Esophagus muscularis mucosa (tissue), 4 donors: ENCODE data around the gene TBX15. TPM values are rescaled to one million over a fixed set of nuclear protein-coding genes. Genes with fewer than 3 reads are reported as not detected.
A peak's percentile ranks its signal among the peaks of the same experiment; 100 is the strongest.

Source experiments
- DNase-seq: peaks from one replicate; pipeline ENCODE4 v3.0.0-alpha.2; 2017; ENCODE audit errors: extremely low spot score
- H3K27ac ChIP-seq, 4 donors: fragments of 200-600 bp; sonication (generic); replicated peaks in 1 of 4; 1 replicate in 3 of 4; 2 replicates in 1 of 4; pipeline ENCODE4 v1.5.1; 2016 to 2019; ENCODE audit warnings: mild to moderate bottlenecking in 1 of 4
- H3K27me3 ChIP-seq, 4 donors: fragments of 200-600 bp; sonication (generic); one replicate each; pipeline versions ENCODE4 v1.5.1 to v1.6.0; 2016 to 2019
- H3K36me3 ChIP-seq, 4 donors: fragments of 200-600 bp; sonication (generic); one replicate each; pipeline ENCODE4 v1.5.1; 2016 to 2019
- H3K4me1 ChIP-seq, 4 donors: fragments of 200-600 bp; sonication (generic); one replicate each; pipeline ENCODE4 v1.5.1; 2016 to 2019
- H3K4me3 ChIP-seq, 4 donors: fragments of 200-600 bp; sonication (generic); 1 replicate in 2 of 4; 2 replicates in 2 of 4; pipeline ENCODE4 v1.5.1; 2016 to 2019; ENCODE audit warnings: mild to moderate bottlenecking in 4 of 4, moderate library complexity in 1 of 4
- H3K9me3 ChIP-seq, 4 donors: fragments of 200-600 bp; sonication (generic); 1 replicate in 3 of 4; 2 replicates in 1 of 4; pipeline ENCODE4 v1.5.1; 2016 to 2019
- EP300 ChIP-seq: sonication (generic); formaldehyde crosslinking; IDR thresholded peaks from one replicate; pipeline ENCODE4 v1.6.1; 2017; ENCODE audit warnings: antibody characterized with exemption
- POLR2A ChIP-seq: fragments of 450-650 bp; IDR thresholded peaks from one replicate; pipeline ENCODE4 v1.6.1; 2017; ENCODE audit warnings: antibody characterized with exemption, moderate library complexity, mild to moderate bottlenecking, low read depth
- POLR2AphosphoS5 ChIP-seq, 2 donors: sonication (generic); formaldehyde crosslinking; IDR thresholded peaks; one replicate each; pipeline ENCODE4 v1.6.1; 2017; ENCODE audit warnings: antibody characterized with exemption in 2 of 2
- WGBS: methylation state at CpG from one replicate; pipeline ENCODE4 v1.1.5; 2018; 5-methylcytosine and 5-hydroxymethylcytosine counted together
- intact Hi-C: fragments of 100-400 bp; cut with DNase I; formaldehyde crosslinking; loops from one replicate; pipeline ENCODE4 v1.15.1; 2023
- total RNA-seq, 4 donors: library from RNA; depleted of rRNA; stranded (reverse); fragments of >200 nt; gene quantifications; one replicate each; pipeline versions ENCODE4 v1.1.0 to v1.2.1, GENCODE V29; 2016
- TF ChIP-seq, protein P1 (sequence below), 3 experiments: fragments of 200-600 bp in 2 of 3; fragments of 450-650 bp in 1 of 3; sonication (generic) in 2 of 3; IDR thresholded peaks; one replicate each; pipeline ENCODE4 v1.5.1; 2017 to 2019; ENCODE audit warnings: antibody characterized with exemption in 3 of 3, mild to moderate bottlenecking in 2 of 3, moderate library complexity in 1 of 3

TBX15 gene
- total RNA-seq, 4 donors from 2014 or later: 0.42 to 1.2 (median 0.79) TPM

DNA sequence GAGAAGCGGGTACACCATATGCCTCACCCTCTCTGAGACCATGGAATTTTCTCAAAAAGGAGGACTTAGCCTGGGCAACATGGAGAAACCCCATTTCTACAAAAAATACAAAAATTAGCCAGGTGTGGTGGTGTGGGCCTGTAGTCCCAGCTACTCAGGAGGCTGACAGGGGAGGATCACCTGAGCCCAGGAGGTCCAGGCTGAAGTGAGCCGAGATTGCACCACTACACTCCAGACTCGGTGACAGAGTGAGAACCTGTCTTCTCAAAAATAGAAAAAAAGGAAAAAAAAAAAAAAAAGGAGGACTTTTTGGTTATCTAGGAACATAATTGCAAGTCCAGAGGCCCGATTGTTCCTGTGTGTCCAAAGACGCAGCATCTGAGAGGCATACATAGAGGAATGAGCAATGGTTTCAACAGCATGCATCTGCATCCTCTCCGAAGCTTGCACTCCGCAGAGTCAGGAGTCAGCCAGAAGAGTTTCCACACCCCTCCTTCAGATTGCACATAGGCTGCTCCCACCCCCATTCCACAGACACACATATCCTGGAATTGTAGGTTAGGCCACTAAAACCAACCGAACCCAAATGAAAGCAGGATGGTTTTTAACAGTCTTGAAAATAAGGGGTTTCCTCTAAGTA lies 2.5 kb upstream of the TBX15 start:
- Histone ChIP-seq H3K27me3 (peaks cover 0 to 100% (median 95%) of the 10 kb centered on the region in 4 donors), H3K36me3 (no peaks in the 10 kb centered on the region), H3K4me3 (no peak overlapping the region), H3K9me3 (peaks cover 0 to 5% (median 0%) of the 10 kb centered on the region in 4 donors), H3K4me1 (peaks cover 17 to 49% (median 33%) of the 10 kb centered on the region in 4 donors), H3K27ac (no peak overlapping the region)
- intact Hi-C loops: no loop called here
- TF ChIP-seq POLR2A: no peak
- TF ChIP-seq EP300: no peak
- no peak for TF ChIP-seq POLR2AphosphoS5 (IDR thresholded peaks at IDR 0.05)
- TF ChIP-seq, protein P1, sequence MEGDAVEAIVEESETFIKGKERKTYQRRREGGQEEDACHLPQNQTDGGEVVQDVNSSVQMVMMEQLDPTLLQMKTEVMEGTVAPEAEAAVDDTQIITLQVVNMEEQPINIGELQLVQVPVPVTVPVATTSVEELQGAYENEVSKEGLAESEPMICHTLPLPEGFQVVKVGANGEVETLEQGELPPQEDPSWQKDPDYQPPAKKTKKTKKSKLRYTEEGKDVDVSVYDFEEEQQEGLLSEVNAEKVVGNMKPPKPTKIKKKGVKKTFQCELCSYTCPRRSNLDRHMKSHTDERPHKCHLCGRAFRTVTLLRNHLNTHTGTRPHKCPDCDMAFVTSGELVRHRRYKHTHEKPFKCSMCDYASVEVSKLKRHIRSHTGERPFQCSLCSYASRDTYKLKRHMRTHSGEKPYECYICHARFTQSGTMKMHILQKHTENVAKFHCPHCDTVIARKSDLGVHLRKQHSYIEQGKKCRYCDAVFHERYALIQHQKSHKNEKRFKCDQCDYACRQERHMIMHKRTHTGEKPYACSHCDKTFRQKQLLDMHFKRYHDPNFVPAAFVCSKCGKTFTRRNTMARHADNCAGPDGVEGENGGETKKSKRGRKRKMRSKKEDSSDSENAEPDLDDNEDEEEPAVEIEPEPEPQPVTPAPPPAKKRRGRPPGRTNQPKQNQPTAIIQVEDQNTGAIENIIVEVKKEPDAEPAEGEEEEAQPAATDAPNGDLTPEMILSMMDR (IDR thresholded peaks at IDR 0.05): no peak
- no peak for DNase-seq
- WGBS: 78% methylated on average over 8 of the region's 8 CpGs

DNA sequence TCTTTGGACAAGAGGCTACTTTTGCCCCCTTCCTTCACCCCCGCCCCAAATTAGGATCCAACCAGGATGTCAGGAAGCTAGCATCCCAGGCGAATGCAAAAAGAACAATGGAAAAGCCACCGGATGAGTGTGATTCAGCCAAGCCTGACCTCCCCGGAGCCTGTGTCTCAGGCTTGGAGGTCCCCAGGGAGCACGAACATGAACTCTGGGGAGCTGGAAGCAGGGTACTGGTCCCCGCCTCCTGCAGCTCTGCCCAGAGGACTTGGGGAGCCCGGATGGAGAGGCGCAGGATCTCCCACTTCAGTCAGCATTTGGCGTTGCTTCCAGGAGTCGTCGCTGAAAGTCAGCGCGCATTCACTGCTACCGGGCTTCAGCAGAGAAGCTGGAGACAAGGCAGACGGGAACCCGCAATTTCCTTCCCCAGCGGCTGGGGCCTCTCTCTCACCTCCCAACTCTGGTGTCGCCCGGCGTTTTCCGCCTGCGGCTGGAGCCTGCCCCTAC lies 1.8 kb upstream of the TBX15 start:
- peaks cover 4 to 100% (median 96%) of the 10 kb centered on the region in 4 donors for H3K27me3 ChIP-seq
- H3K36me3 ChIP-seq: no peaks in the 10 kb centered on the region
- TF ChIP-seq POLR2AphosphoS5 (IDR thresholded peaks at IDR 0.05): no peak
- TF ChIP-seq EP300: no peak
- no peak for TF ChIP-seq POLR2A
- TF ChIP-seq, protein P1 (IDR thresholded peaks at IDR 0.05): no peak
- no peak for DNase-seq
- no peak overlapping the region for H3K27ac ChIP-seq
- peaks cover 0 to 5% (median 0%) of the 10 kb centered on the region in 4 donors for H3K9me3 ChIP-seq
- intact Hi-C loops: no loop called here
- 29% methylated on average over 10 of the region's 22 CpGs for WGBS
- H3K4me1 ChIP-seq: peaks cover 19 to 56% (median 40%) of the 10 kb centered on the region in 4 donors
- no peak overlapping the region for H3K4me3 ChIP-seq

DNA sequence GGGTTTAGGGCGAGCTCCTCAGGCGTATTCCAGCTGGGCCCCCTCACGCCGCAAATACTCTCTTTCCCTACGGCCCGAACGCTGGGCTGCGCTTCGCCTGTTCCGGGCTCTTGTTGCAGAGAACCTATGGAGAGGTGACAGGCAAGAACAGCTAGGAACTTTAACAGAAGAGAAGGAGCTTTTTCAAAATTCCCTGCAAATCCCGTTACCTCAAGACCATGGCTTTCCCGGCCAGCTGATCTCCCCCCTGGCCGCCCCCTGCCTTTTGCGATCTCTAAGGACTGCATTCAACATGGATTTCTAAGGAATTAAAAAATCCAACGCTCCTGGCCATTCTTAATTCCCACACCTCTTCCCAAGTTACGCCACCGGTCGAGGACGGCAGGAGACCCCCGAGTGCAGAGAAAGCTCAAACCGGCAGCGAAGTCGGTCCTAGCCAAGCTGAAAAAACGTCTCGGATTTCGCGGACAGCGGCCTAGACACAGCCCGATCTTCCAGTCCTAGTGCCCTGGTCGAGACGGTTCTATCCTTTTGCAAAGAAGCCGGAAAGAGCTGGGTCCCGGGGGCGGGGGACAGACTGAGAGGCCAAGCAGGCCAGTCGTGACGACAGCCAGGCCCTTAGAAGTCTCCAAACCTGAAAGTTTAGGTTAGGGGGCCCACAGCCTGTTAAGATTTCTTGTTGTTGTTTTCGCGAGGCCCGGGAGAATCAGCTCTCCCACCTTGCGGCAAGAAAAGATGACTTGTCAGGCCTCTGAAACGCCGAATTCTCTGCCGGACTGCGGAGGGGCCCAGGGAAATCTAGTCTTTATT lies 1.1 kb upstream of the TBX15 start:
- peaks cover 26 to 63% (median 47%) of the 10 kb centered on the region in 4 donors for H3K4me1 ChIP-seq
- 37% methylated on average over 27 of the region's 44 CpGs for WGBS
- no peak overlapping the region for H3K27ac ChIP-seq
- intact Hi-C loops: no loop called here
- TF ChIP-seq, protein P1 (IDR thresholded peaks at IDR 0.05): no peak
- TF ChIP-seq EP300 (no peak), POLR2A (no peak), POLR2AphosphoS5 (IDR thresholded peaks at IDR 0.05) (no peak)
- peaks cover 0 to 5% (median 0%) of the 10 kb centered on the region in 4 donors for H3K9me3 ChIP-seq
- peaks cover 4 to 100% (median 96%) of the 10 kb centered on the region in 4 donors for H3K27me3 ChIP-seq
- H3K36me3 ChIP-seq: no peaks in the 10 kb centered on the region
- DNase-seq: no peak
- H3K4me3 ChIP-seq: no peak overlapping the region

DNA sequence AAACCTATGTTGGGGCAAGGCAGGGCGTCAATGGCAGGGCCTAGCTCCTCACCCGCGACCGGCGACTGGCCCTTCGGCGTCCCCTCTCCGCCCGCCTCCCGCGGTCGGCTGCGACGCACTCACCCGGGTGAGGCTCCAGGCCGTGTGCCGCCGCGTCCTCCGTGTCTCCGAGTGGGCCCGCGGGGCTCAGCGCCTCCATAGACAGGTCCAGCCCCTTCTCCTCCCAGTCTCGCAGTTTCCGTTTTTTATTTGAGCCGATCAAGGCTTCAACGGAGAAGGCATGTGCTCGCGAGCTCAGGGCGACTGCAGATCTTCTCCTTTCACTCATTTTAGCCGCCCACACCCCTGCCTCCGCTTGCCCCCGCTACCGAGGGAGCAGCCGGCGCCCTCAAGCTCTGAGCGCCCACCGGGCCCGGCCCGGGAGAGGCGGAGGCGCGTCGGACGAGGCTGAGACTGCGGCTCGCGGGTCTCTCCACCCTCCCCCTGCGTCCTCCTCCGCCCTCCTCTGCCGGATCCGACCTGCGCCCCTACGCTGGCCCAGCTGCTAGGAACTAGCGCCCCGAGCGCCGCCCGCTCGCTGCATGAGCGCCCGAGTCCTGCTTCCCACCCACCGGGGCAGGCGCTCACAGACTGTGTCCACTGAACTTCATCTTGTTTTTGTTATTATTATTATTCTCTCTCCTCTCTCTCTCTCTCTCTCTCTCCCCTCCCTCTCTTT lies 516 bp downstream of the TBX15 start:
- no peak for DNase-seq
- 3% methylated on average over 36 of the region's 65 CpGs for WGBS
- Histone ChIP-seq H3K27ac (peak overlapping the region in 2 of 4 donors; percentile 20 to 41), H3K4me3 (peak overlapping the region; percentile 48 to 60 (median 50)), H3K9me3 (peaks cover 0 to 5% (median 0%) of the 10 kb centered on the region in 4 donors), H3K36me3 (no peaks in the 10 kb centered on the region), H3K27me3 (peaks cover 4 to 100% (median 95%) of the 10 kb centered on the region in 4 donors), H3K4me1 (peaks cover 30 to 60% (median 45%) of the 10 kb centered on the region in 4 donors)
- TF ChIP-seq POLR2A (peak; percentile 4), POLR2AphosphoS5 (IDR thresholded peaks at IDR 0.05) (no peak)
- intact Hi-C loops: no loop called here
